Natural killer cell (primary cell): ENCODE data around the gene NR6A1. TPM values are rescaled to one million over a fixed set of nuclear protein-coding genes. Genes with fewer than 3 reads are reported as not detected.
A peak's percentile ranks its signal among the peaks of the same experiment; 100 is the strongest.

Experiments used
- ATAC-seq, 3 donors: fragments of 150-1000 bp in 2 of 3; fragments of 200-7000 bp in 1 of 3; cut with Tn5 transposase; 1 replicate in 1 of 3; 2 replicates in 2 of 3; pipeline ENCODE4 v1.10.0; 2021; ENCODE audit warnings: mild to moderate bottlenecking in 2 of 3, moderate library complexity in 2 of 3
- DNase-seq, 2 donors: peaks; one replicate each; pipeline versions ENCODE4 v3.0.0 to v3.0.0-alpha.2; 2013 to 2021; ENCODE audit warnings: mixed read lengths in 1 of 2
- H3K27ac ChIP-seq: one replicate; pipeline ENCODE4 v1.5.1; 2013; ENCODE audit warnings: mild to moderate bottlenecking, low read length
- H3K27me3 ChIP-seq: one replicate; pipeline ENCODE4 v1.6.1; 2013; ENCODE audit warnings: low read length; ENCODE audit not compliant: control insufficient read depth, insufficient read depth
- H3K36me3 ChIP-seq: one replicate; pipeline ENCODE4 v1.6.1; 2013; ENCODE audit warnings: low read length; ENCODE audit not compliant: control insufficient read depth, insufficient read depth
- H3K4me1 ChIP-seq: one replicate; pipeline ENCODE4 v1.6.1; 2013; ENCODE audit warnings: low read length; ENCODE audit not compliant: control insufficient read depth, insufficient read depth
- H3K4me3 ChIP-seq: one replicate; pipeline ENCODE4 v1.5.1; 2013; ENCODE audit warnings: low read length
- H3K9me3 ChIP-seq: one replicate; pipeline ENCODE4 v1.6.1; 2013; ENCODE audit warnings: low read length; ENCODE audit not compliant: control insufficient read depth, insufficient read depth
- H3K27ac Mint-ChIP-seq, 2 donors: one replicate each; pipeline ENCODE4 v1.8.0; 2022; ENCODE audit warnings: mild to moderate bottlenecking in 2 of 2, mixed read lengths in 2 of 2, moderate library complexity in 1 of 2
- H3K27me3 Mint-ChIP-seq, 2 donors: one replicate each; pipeline ENCODE4 v1.8.0; 2022; ENCODE audit warnings: low read depth in 2 of 2, mixed read lengths in 2 of 2
- H3K36me3 Mint-ChIP-seq: one replicate; pipeline ENCODE4 v1.8.0; 2022; ENCODE audit warnings: mixed read lengths
- H3K4me1 Mint-ChIP-seq, 2 donors: one replicate each; pipeline ENCODE4 v1.8.0; 2022; ENCODE audit warnings: mixed read lengths in 2 of 2
- H3K4me3 Mint-ChIP-seq: one replicate; pipeline ENCODE4 v1.8.0; 2022; ENCODE audit warnings: mild to moderate bottlenecking, moderate library complexity, mixed read lengths
- H3K9me3 Mint-ChIP-seq, 2 donors: one replicate each; pipeline ENCODE4 v1.8.0; 2022; ENCODE audit warnings: mixed read lengths in 2 of 2
- WGBS: methylation state at CpG from one replicate; pipeline ENCODE4 v1.1.7; 2013; ENCODE audit warnings: missing lambda C conversion rate; ENCODE audit not compliant: insufficient coverage; 5-methylcytosine and 5-hydroxymethylcytosine counted together
- intact Hi-C: fragments of 100-400 bp; cut with micrococcal nuclease; formaldehyde crosslinking; loops from one replicate; pipeline ENCODE4 v1.14.2; 2022
- total RNA-seq, 4 donors: library from RNA; stranded (reverse); fragments of 120-200 nt in 1 of 4; gene quantifications; one replicate each; pipeline versions ENCODE4 v1.2.3 to v1.2.4, GENCODE V29; 2013 to 2022
- TF ChIP-seq, protein P1 (sequence below): fragments of 200-600 bp; IDR thresholded peaks from one replicate; pipeline ENCODE4 v1.8.0; 2022; ENCODE audit warnings: antibody characterized with exemption

The NR6A1 gene
- total RNA-seq, 3 donors from 2014 or later (not counting 1 experiment from before 2014, with no cell fraction given), result 0.07 to 0.75 (median 0.49) TPM

DNA sequence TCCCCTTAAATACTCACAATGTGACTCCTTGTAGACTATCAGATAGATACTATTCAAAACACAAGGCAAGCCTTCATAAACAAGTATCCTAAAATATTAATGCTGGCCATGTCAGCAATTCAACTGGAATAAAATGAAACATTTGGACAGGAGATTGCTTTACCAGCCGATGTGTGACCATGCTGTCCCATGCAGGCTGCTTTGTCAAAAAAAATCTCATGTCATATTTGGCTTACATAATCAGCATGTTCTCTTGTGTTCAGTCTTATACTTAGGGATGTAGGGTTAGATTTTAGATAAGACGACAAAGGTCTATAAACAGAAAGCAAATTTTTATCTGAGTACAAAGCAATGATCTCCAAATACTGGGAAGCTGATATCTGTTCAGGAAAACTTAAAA is 108.5 kb downstream of the NR6A1 start:
- no peaks in the 10 kb centered on the region for H3K9me3 Mint-ChIP-seq
- peaks cover 64 to 82% of the 10 kb centered on the region in 2 donors for H3K4me1 Mint-ChIP-seq
- Histone ChIP-seq H3K4me3 (no peak overlapping the region), H3K27me3 (no peaks in the 10 kb centered on the region), H3K27ac (no peak overlapping the region), H3K9me3 (no peaks in the 10 kb centered on the region), H3K36me3 (no peaks in the 10 kb centered on the region), H3K4me1 (peaks cover 7% of the 10 kb centered on the region)
- intact Hi-C loops, result no loop called here
- WGBS, result 59% methylated on average over 1 of the region's 2 CpGs
- H3K4me3 Mint-ChIP-seq, result peak overlapping the region; percentile 74
- H3K27me3 Mint-ChIP-seq, result no peaks in the 10 kb centered on the region
- TF ChIP-seq, protein P1, sequence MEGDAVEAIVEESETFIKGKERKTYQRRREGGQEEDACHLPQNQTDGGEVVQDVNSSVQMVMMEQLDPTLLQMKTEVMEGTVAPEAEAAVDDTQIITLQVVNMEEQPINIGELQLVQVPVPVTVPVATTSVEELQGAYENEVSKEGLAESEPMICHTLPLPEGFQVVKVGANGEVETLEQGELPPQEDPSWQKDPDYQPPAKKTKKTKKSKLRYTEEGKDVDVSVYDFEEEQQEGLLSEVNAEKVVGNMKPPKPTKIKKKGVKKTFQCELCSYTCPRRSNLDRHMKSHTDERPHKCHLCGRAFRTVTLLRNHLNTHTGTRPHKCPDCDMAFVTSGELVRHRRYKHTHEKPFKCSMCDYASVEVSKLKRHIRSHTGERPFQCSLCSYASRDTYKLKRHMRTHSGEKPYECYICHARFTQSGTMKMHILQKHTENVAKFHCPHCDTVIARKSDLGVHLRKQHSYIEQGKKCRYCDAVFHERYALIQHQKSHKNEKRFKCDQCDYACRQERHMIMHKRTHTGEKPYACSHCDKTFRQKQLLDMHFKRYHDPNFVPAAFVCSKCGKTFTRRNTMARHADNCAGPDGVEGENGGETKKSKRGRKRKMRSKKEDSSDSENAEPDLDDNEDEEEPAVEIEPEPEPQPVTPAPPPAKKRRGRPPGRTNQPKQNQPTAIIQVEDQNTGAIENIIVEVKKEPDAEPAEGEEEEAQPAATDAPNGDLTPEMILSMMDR, result no peak
- ATAC-seq, result no peak
- peak overlapping the region; percentile 82 to 97 for H3K27ac Mint-ChIP-seq
- no peak for DNase-seq
- no peaks in the 10 kb centered on the region for H3K36me3 Mint-ChIP-seq

DNA sequence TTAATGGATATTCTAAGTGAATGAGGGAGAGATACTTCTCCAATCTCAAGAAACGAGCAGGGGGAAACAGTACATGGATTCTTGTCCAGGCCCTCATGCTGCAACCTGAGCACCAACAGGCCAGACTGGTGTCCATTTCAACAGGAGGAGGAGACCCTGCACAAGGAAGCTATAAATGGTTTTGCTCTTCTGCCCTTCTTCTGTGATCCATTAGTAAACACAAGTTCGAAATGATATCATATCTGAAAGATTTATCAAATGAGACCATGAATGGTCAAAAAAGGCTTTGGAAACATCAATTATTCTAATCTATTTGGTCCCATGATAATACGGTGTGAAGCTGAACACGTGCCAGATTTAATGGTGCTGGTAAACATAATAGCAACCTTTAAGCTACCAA is 109.8 kb downstream of the NR6A1 start:
- Mint-ChIP-seq H3K4me3 (peak overlapping the region; percentile 74), H3K27ac (peak overlapping the region; percentile 82 to 97), H3K4me1 (peaks cover 77 to 90% of the 10 kb centered on the region in 2 donors), H3K27me3 (no peaks in the 10 kb centered on the region), H3K9me3 (no peaks in the 10 kb centered on the region), H3K36me3 (no peaks in the 10 kb centered on the region)
- intact Hi-C loops, result no loop called here
- Histone ChIP-seq H3K36me3 (no peaks in the 10 kb centered on the region), H3K4me1 (peaks cover 9% of the 10 kb centered on the region), H3K27me3 (no peaks in the 10 kb centered on the region), H3K4me3 (no peak overlapping the region), H3K9me3 (no peaks in the 10 kb centered on the region), H3K27ac (no peak overlapping the region)
- DNase-seq (no peak), ATAC-seq (no peak)
- TF ChIP-seq, protein P1, result no peak
- WGBS, result 87% methylated on average over 4 of the region's 4 CpGs

DNA sequence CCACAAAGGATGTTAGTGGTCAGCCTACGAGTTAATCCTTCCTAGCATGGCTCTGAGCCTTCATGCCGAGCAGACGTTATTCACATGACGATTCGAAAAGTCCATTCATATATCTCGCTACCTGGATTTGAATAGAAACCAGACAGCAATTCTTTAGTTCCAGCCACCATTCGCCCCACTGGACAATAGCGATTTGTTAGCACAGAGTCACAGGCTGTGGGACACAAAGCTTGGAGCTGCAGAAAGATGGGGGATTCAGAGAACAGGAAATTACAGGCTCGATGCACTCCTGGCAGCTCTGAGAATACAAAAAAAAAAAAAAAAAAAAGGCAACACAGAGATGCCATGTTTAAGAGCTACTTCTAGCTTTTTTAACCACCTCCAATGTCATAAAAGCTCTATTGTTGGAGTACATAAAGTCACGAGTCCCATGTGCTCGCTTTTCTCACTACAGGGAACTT is 110.7 kb downstream of the NR6A1 start:
- DNase-seq (peak in 1 of 2 donors; percentile 35), ATAC-seq (no peak)
- Mint-ChIP-seq H3K27ac (peak overlapping the region; percentile 97 to 98), H3K9me3 (no peaks in the 10 kb centered on the region), H3K27me3 (no peaks in the 10 kb centered on the region), H3K4me3 (peak overlapping the region; percentile 99), H3K36me3 (no peaks in the 10 kb centered on the region), H3K4me1 (peaks cover 75 to 89% of the 10 kb centered on the region in 2 donors)
- Histone ChIP-seq H3K27ac (peak overlapping the region; percentile 77), H3K27me3 (no peaks in the 10 kb centered on the region), H3K9me3 (no peaks in the 10 kb centered on the region), H3K36me3 (no peaks in the 10 kb centered on the region), H3K4me3 (peak overlapping the region; percentile 51), H3K4me1 (peaks cover 9% of the 10 kb centered on the region)
- intact Hi-C loops, result no loop called here
- 11% methylated on average over 10 of the region's 11 CpGs for WGBS
- TF ChIP-seq, protein P1, result no peak

DNA sequence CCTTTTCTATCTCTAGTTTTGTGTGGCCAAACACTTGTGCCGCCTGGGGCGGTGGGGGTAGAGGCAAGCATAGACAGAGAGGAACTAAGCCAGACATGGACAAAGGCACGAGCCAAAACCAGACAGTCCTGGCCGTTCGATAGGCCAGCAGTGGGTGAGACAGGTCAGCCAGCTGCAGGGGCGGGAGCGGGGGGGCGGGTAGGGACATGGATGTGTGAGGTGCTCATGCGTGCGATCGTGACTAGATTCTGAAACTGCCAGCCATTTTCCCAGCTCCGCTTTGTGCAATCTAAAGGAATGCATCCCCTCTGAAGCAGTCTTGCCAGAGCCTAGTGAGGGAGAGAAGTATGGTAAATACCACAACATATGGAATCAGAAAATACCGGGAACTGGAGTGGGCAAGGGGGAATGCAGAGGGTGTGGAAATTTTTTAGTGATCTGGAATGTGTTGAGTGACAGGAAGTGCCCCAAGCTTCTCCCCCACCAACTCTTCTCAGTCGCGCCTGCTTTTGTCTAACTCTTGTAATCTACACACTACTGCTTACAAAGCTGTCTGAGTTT is 111.9 kb downstream of the NR6A1 start:
- intact Hi-C loops, result loop anchor here (1.0 kb wide), 1 partner anchor 37 kb away; no protein-coding TSS in a partner anchor
- Mint-ChIP-seq H3K27ac (peak overlapping the region; percentile 97 to 98), H3K4me3 (peak overlapping the region; percentile 99), H3K4me1 (peaks cover 78 to 89% of the 10 kb centered on the region in 2 donors), H3K36me3 (no peaks in the 10 kb centered on the region), H3K27me3 (no peaks in the 10 kb centered on the region), H3K9me3 (no peaks in the 10 kb centered on the region)
- peak overlapping the region; percentile 77 for H3K27ac ChIP-seq
- H3K4me3 ChIP-seq, result peak overlapping the region; percentile 51
- H3K4me1 ChIP-seq, result peaks cover 9% of the 10 kb centered on the region
- H3K27me3 ChIP-seq, result no peaks in the 10 kb centered on the region
- WGBS, result 2% methylated on average over 12 of the region's 15 CpGs
- TF ChIP-seq, protein P1, result no peak
- ATAC-seq (peak; percentile 43 to 65 (median 45)), DNase-seq (peak; percentile 37 to 53)
- H3K36me3 ChIP-seq, result no peaks in the 10 kb centered on the region
- no peaks in the 10 kb centered on the region for H3K9me3 ChIP-seq
